ENCODE results near the gene POLD4.

- TF ChIP-seq MAX (IDR thresholded peaks at IDR 0.05) (no peak), RAD21 (IDR thresholded peaks at IDR 0.05) (no peak), CTCF (IDR thresholded peaks at IDR 0.05; ENCODE audit: low read depth, low read length, missing input control) (no peak), SP1 (IDR thresholded peaks at IDR 0.05) (no peak), REST (IDR thresholded peaks at IDR 0.05) (no peak), JUND (IDR thresholded peaks at IDR 0.05) (no peak), ZBTB33 (IDR thresholded peaks at IDR 0.05) (no peak), ATF3 (IDR thresholded peaks at IDR 0.05) (no peak), RXRA (IDR thresholded peaks at IDR 0.05) (no peak)
Observed at GRCh38 chr11:67366546-67366945, 13.2 kb upstream of the POLD4 start.
